GM21423 (cell line): ENCODE results near the gene MEFV.
"Not testable (repeated sequence)": the region's sequence is repeated elsewhere in the genome, so short reads cannot be mapped to it uniquely, and the experiment has no call there.

Experiments used
- ATAC-seq: cut with Tn5 transposase; IDR thresholded peaks from one replicate; pipeline ENCODE4 v1.9.1; 2021; ENCODE audit warnings: mild to moderate bottlenecking, moderate library complexity; ENCODE audit not compliant: unreplicated experiment

Gene MEFV

GRCh38 chr16:3256146-3256865, at the start of gene MEFV:
Gene MEFV (minus strand): TSS chr16:3256633. CDS start chr16:3256587, 46 bp downstream.
- no peak for ATAC-seq

GRCh38 chr16:3306078-3306477, 49.6 kb upstream of the MEFV start:
- no peak for ATAC-seq

- ATAC-seq, result peak; percentile 91
Observed at GRCh38 chr16:3305109-3306068, 49.0 kb upstream of the MEFV start, which contains the start of the genes TIGD7 and ZNF75A. Gene TIGD7 (minus strand): TSS chr16:3305430. CDS start chr16:3300614, 4,816 bp downstream. Gene ZNF75A (plus strand): TSS chr16:3305497. CDS start chr16:3308429, 2,932 bp downstream.

GRCh38 chr16:3304370-3304769, 47.9 kb upstream of the MEFV start:
- ATAC-seq, result no peak

GRCh38 chr16:3295783-3296182, 39.4 kb upstream of the MEFV start:
- no peak for ATAC-seq

GRCh38 chr16:3295209-3295608, 38.8 kb upstream of the MEFV start:
- no peak for ATAC-seq

- ATAC-seq, result no peak
Observed at GRCh38 chr16:3292604-3293003, 36.2 kb upstream of the MEFV start.

GRCh38 chr16:3289998-3290673, 33.7 kb upstream of the MEFV start:
- ATAC-seq, result no peak

GRCh38 chr16:3285131-3285530, 28.7 kb upstream of the MEFV start:
- ATAC-seq, result no peak

- ATAC-seq, result no peak
Observed at GRCh38 chr16:3283543-3284447, 27.4 kb upstream of the MEFV start.

GRCh38 chr16:3282730-3283542, 26.5 kb upstream of the MEFV start, which contains the start of gene ZNF263:
Gene ZNF263 (plus strand): TSS chr16:3283491. CDS start chr16:3283819, 328 bp downstream.
- peak; percentile 70 for ATAC-seq

GRCh38 chr16:3282103-3282729, 25.8 kb upstream of the MEFV start:
- peak; percentile 15 for ATAC-seq

- ATAC-seq, result no peak
Observed at GRCh38 chr16:3281222-3281820, 24.9 kb upstream of the MEFV start.

GRCh38 chr16:3276679-3277078, 20.2 kb upstream of the MEFV start:
- no peak for ATAC-seq

- no peak for ATAC-seq
Observed at GRCh38 chr16:3274947-3275346, 18.5 kb upstream of the MEFV start.

- ATAC-seq, result no peak
Observed at GRCh38 chr16:3274490-3274889, 18.1 kb upstream of the MEFV start.

GRCh38 chr16:3271281-3271680, 14.8 kb upstream of the MEFV start:
- ATAC-seq, result not testable (repeated sequence)

- ATAC-seq, result not testable (repeated sequence)
Observed at GRCh38 chr16:3270718-3271117, 14.3 kb upstream of the MEFV start.
